GM19438 (cell line): ENCODE measurements around the gene SMAD4.
"Not testable (repeated sequence)": the region's sequence is repeated elsewhere in the genome, so short reads cannot be mapped to it uniquely, and the experiment has no call there.

Experiments
- ATAC-seq: cut with Tn5 transposase; IDR thresholded peaks from one replicate; pipeline ENCODE4 v1.9.1; 2021; ENCODE audit warnings: low read depth; ENCODE audit not compliant: unreplicated experiment

SMAD4 gene

DNA sequence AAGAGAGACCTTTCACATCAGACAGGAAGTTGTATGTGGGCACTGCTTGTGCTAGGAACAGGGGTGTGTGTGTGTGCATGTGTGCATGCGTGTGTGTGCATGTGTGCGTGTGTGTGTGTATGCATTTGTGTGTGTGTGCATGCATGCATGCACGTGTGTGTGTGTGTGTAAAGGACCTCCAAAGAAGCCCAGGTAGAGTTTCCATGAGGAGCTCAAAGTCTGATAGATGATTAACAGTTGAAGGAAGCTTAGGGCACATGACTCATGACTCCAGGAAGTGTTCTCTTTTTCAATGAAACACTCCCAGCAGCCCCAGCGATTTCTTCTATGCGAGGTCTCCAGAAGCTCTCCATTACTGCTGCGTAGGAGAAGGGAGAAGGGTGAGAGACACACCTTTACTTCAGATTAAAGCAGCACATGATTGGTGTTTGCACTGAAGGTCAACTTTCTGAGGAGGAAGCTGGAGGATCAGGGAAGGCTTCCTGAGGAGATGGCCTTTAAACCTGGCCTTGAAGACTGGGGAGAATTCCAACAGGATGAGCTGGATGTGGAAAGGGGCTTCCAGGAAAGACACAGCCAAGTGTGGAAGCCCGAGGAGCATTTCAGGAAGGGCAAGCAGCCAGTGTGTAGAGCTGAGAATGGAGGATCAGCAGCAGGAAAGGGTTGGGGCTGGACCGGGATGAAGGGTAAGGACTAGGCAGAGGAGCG, 77.7 kb downstream of the SMAD4 start:
- ATAC-seq, result no peak

DNA sequence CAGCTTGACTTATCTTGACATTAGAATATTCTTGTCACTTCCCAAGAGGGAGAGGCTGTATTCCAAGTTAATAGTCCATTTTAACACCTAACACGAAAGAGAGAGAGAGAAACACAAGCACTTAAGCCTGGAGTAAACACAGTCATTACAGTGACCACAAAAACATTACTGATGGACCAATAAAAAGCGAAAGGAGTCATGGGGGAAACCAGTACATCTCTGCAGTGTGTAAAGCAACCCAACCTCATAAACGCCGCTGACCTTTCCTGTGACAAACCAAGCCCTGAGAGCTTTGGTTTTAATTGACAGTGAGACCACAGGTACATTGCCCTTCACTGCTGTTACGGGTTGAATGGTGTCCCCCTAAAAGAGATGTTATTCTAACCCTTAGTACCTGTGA, 78.3 kb downstream of the SMAD4 start:
- ATAC-seq, result no peak

DNA sequence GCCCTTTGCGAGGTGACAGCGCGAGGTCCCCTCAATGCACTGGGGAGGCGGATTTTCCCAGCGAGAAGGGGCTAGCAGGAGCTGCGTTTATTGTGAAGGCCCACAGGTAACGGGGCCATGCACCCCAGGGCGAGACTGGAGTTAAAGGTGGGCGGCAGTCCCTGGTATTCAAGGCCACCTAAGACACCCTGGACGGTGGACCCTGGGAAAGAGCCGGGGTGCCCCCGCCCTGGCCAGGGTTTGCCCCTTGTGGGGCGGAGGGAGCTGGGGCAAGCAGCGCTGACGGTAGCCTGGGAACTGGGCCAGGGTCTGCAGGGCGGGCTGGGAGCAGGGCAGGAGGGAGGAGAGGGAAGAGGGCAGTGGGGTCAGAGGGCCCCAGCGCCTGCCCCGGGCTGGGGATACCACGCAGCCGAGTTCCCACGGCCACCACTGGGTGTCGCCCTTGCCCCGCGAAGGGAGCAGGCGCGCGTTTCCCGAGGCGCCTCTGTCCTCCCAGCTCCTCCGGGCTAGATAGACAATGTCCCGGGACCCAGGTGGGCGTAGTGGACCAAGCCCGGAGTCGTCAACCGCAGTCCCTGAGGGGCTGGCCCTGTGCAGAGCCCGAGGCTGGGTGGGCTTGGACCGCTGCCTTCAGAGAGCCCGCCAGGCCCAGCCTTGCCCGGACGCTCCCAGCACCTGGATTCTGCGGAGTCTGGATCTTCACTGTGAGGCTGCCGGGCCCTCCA, 80.2 kb downstream of the SMAD4 start:
- peak; percentile 77 for ATAC-seq

DNA sequence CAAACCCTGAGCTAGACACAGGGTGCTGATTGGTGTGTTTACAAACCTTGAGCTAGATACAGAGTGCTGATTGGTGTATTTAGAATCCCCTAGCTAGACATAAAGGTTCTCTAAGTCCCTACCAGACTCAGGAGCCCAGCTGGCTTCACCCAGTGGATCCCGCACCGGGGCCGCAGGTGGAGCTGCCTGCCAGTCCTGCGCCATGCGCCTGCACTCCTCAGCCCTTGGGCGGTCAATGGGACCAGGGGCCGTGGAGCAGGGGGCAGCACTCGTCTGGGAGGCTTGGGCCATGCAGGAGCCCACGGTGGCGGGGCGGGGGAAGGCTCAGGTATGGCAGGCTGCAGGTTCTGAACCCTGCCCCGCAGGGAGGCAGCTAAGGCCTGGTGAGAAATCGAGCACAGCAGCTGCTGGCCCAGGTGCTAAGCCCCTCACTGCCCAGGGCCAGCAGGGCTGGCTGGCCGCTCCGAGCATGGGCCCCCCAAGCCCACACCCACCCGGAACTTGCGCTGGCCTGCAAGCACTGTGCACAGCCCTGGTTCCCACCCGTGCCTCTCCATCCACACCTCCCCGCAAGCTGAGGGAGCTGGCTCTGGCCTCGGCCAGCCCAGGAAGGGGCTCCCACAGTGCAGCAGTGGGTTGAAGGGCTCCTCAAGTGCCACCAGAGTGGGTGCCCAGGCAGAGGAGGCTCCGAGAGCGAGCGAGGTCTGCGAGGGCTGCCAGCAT, 81.8 kb downstream of the SMAD4 start:
- ATAC-seq, result not testable (repeated sequence)

DNA sequence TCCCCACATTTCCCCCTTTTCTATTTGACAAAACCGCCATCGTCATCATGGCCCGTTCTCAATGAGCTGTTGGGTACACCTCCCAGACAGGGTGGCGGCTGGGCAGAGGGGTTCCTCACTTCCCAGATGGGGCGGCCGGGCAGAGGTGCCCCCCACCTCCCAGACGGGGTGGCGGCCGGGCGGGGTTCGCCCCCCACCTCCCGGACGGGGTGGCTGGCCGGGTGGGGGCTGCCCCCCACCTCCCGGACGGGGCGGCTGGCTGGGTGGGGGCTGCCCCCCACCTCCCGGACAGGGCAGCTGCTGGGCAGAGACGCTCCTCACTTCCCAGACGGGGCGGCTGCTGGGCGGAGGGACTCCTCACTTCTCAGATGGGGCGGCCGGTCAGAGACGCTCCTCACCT, 87.0 kb downstream of the SMAD4 start:
- not testable (repeated sequence) for ATAC-seq

DNA sequence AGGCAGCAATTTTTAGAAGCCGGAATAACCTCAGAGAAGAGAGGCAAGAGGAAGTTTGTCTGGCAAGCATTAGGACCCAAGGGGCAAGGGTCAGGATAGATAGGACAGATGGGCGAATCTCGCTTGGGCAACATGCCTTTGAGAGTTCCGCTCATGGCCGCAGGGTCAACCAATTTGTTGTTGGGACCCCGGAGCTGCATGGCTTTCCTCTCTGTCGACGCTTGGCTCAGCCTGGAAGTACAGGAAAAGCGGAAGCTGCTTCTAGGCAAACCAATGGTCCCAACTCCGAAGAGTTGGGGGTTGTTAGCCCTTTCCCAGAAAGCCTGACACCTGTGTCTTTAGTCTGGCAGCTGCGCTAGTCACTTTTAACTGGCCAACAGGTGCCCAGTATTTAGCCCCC, 89.5 kb downstream of the SMAD4 start:
- ATAC-seq, result not testable (repeated sequence)

DNA sequence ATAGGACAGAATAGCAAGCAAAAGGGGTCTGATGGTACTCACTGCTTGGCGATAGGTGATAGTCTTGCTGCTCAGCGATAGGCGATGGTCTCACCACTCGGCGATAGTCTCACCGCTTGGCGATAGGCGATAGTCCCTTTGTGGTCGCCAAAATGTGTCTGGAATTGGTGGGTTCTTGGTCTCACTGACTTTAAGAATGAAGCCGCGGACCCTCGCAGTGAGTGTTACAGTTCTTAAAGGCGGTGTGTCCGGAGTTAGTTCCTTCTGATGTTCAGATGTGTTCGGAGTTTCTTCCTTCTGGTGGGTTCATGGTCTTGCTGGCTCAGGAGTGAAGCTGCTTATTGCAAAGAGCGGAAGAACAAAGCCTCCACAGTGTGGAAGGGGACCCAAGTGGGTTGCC, 90.0 kb downstream of the SMAD4 start:
- not testable (repeated sequence) for ATAC-seq

DNA sequence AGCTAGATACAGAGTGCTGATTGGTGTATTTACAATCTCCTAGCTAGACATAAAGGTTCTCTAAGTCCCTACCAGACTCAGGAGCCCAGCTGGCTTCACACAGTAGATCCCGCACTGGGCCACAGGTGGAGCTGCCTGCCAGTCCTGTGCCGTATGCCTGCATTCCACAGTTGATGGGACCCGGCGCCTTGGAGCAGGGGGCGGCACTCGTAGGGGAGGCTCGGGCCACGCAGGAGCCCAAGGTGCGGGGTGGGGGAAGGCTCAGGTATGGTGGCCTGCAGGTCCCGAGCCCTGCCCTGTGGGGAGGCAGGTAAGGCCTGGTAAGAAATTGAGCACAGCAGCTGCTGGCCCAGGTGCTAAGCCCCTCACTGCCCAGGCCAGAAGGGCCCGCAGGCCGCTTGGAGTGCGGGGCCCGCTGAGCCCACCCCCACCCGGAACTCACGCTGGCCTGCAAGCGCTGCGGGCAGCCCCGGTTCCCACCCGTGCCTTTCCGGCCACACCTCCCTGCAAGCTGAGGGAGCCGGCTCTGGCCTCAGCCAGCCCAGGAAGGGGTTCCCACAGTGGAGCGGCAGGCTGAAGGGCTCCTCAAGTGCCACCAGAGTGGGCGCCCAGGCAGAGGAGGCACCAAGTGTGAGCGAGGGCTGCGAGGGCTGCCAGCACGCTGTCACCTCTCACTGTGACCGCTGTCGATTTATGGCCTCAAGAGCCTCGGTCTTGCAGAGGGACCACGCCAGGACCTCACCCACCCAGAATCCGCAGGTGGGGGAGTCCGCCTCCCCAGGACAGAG, 91.0 kb downstream of the SMAD4 start:
- ATAC-seq, result no peak

DNA sequence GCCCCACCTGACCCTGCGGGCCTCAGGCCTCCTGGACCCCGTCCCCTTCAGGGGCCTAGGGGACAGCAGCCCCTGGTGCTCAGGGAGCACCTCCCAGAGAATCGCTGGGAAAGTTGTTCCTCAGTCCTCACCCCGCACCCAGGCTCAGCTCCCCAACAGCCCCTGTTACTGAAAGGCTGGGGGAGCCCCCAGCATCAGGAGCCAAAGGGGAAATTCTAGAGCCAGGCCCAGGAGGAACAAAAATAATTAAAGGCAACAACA, 91.5 kb downstream of the SMAD4 start:
- no peak for ATAC-seq

DNA sequence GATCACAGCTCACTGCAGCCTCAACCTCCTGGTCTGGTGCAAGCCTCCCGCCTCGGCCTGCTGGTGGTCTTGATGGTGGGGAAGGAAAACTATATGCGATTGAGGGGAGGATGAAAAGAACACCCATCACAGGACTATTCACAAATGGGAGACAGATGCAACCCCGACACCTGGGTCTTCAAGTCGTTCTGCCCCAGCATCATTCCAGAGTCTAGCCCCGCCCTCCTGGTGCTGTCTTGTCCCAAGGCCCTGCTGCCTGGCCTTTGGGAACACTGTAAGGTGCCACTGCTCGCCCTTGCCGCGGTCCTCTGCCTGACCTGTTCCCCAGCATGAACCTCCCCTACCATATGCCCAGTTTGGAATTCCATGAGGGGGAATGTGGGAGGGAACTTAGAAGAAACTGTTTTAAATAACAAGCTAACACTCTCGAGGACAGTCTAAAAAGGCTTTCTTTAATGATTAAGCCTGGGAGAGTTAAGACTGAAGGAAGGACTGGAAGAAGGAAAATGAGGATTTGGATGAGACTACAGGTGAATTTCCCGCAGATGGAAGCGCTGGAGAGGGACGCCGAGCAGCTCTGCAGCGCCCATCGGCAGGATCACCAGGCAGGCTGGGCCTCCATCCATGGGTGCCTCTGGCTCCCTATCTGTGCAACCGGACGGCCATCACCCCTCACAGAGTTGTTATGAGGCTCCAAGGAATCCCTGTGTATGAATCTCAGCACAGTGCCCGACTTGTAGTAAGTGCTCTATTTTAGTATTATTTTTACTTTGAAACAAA, 92.4 kb downstream of the SMAD4 start:
- ATAC-seq, result no peak

DNA sequence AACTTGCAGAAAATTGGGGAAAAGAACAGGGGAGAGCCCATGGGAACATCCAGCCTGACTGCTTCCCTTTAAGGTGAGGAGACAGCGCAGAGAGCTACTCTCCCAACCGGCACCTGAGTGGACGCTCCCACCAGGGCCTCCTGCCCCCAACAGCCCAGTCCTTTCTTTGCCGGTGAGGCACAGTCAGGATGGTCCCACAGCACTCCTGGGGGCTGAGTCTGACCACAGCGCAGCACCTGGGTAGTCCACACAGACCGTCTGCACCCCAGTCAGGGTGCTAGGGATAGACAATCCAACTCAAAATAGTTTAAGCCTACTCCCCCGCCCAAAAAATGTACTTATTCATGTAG, 93.0 kb downstream of the SMAD4 start:
- no peak for ATAC-seq

DNA sequence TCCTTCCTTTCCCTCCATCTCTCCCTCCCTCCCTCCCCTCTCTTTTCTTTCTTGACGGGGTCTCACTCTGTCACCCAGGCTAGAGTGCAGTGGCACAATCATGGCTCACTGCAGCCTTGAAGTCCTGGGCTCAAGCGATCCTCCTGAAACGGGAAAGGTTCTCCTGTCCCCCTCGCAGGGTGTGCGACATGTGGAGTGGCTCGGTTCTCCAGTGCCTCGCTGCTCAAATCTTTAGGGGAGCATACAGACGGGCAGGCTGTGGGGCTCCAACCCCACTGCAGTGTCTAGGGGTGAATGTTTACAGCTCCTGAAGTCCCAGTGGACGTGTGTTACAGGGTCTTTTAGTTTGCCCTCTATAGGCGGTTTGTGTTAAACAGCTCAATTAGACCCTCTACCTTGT, 93.5 kb downstream of the SMAD4 start:
- ATAC-seq, result no peak

DNA sequence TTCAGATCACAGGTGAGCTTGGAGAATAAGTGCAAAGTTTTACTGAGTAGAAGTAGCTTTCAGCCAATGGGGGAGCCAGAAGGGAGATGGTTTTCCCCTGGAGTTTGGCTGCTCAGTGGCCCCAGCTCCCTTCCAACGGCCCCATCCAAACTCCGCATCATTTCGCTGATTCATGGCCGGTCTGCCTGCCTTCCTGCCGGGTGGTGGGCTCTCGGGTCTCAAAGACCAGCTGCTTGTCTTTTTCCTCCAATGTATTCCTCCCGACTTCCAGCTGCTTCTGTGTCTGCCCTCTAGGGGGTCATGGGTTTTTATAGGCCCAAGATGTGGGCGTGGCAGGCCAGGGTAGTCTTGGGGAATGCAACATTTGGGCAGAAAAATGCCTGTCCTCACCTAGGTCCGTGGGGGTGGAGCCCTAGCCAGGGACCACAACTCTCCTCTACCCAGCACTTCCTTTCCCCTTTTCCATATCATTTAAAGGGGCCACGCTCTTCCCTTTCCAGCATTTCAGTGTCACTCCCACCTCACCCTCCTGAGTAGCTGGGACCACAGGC, 94.0 kb downstream of the SMAD4 start:
- no peak for ATAC-seq

DNA sequence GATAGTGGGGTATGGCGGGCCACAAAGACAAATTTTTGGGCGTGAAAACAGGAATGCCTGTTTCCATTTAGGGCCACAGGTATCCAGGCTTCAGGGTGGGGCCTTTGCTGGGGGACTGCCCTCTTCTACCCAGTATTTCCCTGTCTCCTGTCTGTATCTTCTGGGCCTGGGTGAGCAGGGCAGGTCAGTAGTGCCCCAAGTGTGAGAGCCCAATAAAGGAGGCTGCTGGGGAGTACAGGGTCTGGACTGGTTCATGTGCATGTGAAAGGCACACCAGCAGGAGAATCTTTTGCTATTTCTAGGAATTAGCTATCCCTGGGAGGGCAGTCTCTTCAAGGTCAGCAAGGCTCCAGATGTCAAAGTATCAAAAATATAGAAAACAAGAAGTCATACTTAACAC, 96.0 kb downstream of the SMAD4 start:
- no peak for ATAC-seq

DNA sequence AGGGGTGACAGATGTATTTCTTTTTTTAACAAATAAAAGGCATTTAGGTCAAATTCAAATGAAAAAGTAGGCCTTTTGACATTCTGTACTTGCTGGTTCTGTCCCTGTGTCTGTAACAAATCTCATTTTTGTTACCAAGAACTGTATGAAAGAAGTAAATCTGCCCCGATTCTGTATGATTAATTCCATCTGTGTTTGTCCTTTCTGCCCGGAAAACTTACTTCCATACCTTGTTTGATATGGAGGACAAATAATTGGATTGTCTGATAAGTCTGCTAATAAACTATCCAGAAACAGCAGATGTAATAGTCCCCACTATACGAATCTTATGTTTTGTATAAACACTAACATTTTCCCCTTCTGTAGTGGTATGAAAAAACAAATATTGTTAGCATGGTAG, 97.7 kb downstream of the SMAD4 start:
- no peak for ATAC-seq

DNA sequence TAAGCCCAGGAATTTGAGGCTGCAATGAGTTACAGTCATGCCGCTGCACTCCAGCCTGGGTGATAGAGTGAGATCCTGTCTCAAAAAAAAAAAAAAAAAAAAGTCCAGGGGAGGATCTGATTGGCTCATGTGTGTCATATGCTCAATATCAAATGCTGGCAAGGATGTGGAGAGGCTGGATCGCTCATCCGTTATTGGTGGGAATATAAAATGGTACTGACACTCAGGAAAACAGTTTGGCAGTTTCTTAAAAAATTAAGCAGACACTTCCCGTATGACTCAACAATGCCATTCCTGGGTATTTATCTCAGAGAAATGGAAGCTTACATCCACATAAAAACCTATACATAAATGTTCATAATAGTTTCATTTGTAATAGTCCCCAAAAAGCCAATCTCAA, 98.5 kb downstream of the SMAD4 start:
- ATAC-seq, result no peak

DNA sequence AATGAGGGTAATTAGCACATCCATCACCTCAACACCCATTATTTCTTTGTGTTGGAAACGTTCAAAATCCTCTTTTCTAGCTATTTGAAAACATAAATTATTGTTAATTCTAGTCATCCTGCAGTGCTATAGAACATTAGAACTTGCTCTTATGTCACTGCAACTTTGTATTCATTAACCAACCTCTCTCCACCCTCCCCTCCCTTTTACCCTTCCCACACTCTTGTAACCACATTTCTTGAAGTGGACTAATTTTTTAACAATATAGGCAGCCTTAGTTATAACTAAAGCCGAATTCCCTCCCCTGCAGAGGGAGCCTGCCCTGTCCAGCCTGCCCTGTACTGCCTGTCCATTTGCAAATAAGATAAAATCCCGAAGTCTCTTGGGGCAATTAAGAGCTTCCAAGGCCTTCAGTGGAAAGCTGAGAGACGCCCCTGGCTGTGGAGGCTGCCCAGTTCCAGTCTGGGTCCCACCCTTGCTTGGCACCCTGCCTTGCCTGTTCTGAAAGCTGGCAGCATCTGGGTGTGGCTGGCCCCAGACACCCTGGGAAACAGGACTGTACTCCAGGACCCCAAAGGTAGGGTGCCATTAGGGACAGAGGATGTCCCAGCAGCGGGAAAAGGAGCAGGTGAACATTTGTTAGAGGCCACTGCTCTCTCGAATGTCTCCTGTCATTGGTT, 102.4 kb downstream of the SMAD4 start:
- no peak for ATAC-seq

DNA sequence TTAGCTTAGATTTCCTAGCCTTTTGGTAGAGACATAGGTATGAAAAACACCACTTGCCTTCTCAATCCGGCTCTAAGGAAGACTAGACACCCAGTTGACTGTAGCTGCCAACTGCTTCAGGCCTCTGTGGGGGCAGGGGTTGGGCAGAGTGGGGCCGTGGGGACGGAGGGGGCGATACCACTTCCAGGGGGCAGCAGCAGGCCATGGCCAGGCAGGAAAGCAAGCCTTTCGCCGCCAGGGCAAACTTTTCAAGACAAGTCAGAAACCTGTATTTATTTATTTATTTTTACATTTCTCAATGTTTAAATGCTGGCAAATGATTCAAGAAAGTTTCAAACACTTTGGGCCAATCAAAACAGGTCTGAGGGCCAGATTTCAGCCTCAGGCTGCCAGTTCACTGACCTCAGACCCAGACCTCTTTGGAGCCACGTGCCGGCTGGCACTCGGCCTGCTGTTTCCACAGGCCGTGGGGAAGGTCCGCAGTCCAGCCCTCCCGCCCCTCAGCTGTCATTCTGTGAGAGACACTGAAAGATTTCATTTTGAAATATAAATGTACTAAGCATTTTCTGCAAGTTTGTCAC, 103.7 kb downstream of the SMAD4 start:
- no peak for ATAC-seq
